D721Med (cell line): ENCODE data around the gene DBF4.
A peak's percentile ranks its signal among the peaks of the same experiment; 100 is the strongest.

Source experiments
- DNase-seq: peaks from one replicate; pipeline ENCODE4 v3.0.0; 2011; ENCODE audit warnings: low spot score; ENCODE audit not compliant: insufficient read length
- FAIRE-seq: peaks from 2 replicates; lab custom pipeline; 2011; peaks lifted over from hg19 to GRCh38; lab: Jason Lieb, UNC
- TF ChIP-seq, protein P1 (sequence below): IDR thresholded peaks from 2 replicates; pipeline ENCODE4 v1.5.1; 2012; ENCODE audit warnings: mild to moderate bottlenecking, control low read depth; ENCODE audit not compliant: insufficient read depth; ENCODE audit errors: missing control alignments

The DBF4 gene

DNA sequence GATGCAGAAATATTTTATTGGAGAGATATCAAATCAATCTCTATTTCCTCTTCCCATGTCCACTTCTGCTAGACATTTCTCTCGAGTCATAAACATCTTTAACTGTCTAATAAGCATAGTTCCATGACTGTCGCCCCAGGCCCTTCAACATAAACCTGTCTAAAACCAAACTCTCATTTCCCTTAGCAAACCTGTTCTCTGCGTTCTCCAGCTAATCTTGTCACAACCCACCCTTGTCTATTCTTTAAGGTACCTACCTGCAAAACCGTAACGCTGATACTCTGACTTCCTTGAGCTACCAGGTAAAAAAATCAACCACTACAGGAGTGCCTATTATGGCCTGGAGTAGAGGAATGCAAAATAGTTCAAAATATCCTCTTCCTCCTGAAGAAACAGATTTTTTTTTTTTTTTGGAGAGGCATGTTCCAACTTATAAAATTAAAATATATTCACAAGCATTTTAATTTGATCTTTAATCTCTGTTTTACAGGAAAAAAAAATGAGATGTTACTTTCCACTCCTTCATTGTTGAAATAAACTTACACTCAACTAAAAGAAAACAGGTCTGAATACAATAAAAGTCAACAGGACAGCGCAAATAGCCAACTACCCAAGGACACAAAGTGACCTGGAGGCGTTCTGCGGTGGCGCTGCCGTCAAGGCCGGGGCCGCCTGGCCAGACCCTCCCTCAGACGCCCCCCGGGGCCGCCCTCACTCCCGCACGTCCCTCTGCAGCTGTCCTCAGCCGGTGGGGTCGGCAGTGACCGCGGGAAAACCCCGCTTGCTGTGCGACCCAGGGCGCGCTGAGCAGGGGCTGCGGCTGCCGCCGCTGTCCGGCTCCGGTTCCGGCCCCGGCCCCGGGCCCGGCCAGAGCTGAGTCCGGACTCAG, 898 bp upstream of the DBF4 start:
- FAIRE-seq (no peak), DNase-seq (peak; percentile 19)
- TF ChIP-seq, protein P1, sequence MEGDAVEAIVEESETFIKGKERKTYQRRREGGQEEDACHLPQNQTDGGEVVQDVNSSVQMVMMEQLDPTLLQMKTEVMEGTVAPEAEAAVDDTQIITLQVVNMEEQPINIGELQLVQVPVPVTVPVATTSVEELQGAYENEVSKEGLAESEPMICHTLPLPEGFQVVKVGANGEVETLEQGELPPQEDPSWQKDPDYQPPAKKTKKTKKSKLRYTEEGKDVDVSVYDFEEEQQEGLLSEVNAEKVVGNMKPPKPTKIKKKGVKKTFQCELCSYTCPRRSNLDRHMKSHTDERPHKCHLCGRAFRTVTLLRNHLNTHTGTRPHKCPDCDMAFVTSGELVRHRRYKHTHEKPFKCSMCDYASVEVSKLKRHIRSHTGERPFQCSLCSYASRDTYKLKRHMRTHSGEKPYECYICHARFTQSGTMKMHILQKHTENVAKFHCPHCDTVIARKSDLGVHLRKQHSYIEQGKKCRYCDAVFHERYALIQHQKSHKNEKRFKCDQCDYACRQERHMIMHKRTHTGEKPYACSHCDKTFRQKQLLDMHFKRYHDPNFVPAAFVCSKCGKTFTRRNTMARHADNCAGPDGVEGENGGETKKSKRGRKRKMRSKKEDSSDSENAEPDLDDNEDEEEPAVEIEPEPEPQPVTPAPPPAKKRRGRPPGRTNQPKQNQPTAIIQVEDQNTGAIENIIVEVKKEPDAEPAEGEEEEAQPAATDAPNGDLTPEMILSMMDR, result no peak

DNA sequence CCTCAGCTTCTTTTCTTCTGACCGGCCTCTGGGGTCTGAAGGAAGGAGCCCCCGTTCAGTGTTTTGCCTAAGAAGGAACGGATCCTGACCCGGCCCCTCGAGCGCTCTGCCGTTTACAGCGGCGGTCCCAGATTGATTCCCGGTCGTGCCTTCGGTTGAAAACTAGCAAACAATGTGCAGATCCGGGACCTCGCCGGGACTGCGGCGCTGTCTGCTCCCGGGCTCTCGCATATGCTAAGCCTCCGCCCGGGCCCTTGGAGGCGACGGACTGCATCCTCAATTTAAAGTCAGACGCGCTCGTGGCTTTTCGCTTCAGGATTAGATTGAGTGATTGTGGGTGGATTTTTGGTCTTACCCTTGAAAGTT, 559 bp downstream of the DBF4 start:
- no peak for DNase-seq
- TF ChIP-seq, protein P1, result no peak
- FAIRE-seq, result no peak

DNA sequence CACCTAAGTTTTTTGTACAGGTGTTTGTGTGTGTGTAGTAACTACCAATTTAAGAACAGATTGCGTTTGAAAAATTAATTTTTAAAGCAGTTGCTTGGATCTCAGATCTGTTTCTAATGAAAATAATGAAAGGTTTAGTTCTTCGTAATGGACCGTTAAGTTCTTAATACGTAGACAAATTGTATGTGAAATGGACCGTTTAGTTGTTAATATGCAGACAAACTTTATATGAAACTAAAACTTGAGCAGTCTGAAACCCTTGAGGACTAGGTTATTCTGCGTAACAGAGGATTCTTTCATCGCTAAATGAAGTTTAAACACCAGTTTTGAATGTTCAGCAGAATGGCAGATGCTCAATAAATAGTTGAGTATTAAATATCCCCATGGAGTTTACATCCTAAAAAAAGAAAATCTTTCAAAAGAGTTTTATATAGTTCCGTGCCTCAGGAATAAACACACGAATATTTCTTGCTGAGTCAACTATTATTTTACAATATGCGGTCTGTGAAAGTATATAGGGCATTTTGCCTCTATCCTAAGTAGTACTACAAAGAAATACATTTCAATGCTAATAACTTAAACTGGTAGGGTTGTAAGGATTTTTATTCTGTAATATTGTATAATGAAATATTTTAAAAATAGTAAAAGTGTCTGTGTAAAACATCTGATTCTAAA, 1.2 kb downstream of the DBF4 start:
- DNase-seq (no peak), FAIRE-seq (no peak)
- TF ChIP-seq, protein P1, result no peak

DNA sequence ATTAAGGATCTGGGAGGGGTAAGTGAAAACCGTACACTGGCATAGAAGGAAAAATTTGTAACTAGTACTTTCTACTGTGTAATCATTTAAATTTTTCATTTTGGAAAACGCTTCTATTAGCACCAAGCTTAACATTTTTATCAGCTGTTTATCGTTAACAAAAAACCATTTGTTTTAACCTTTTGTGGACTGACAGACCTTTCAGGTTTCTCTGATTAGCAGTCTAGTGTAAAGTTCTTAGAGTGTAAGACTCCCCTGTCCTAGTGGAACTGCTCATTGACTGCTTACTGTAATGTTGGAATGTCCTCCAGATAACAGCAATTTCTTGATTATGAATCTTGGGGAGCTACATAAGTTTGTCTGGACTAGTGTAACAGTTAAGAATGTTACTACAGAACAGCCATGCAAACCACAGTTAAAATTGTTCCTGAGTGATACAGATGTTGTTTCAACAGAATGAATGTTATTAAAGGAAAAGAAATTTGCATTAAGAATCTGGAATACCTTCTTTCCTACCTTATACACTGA, 2.0 kb downstream of the DBF4 start:
- DNase-seq (no peak), FAIRE-seq (no peak)
- TF ChIP-seq, protein P1, result no peak

DNA sequence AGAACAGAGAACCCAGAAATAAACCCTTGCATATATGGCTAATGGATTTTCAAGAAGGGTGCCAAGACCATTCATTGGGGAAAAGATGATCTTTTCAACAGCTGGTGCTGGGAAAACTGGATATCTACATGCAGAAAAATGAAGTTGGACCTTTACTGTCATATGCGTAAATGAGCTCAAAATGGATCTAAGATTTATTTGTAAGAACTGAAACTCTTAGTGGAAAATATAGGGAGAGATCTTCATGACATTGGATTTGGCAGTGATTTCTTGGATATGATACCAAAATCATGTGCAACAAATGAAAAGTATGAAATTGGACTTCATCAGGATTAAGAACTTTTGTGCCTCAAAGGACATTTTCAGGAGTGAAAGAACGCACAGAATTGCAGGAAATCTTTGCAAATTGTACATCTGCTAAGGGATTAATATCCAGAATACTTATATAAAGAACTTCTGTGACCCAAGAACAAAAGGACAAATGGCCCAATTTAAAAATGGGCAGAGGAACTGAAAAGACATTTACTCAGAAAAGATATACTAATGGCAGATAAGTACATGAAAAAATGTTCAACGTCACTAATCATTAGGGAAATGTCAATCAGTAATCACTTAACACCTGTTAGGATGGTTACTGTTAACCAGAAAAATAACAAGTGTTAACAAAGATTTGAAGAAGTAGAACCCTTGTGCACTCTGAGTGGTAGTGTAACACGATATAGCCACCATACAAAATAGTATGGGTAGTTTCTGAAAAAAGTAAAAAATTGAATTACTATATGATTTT, 6.1 kb downstream of the DBF4 start:
- DNase-seq, result no peak
- TF ChIP-seq, protein P1, result no peak
- no peak for FAIRE-seq

DNA sequence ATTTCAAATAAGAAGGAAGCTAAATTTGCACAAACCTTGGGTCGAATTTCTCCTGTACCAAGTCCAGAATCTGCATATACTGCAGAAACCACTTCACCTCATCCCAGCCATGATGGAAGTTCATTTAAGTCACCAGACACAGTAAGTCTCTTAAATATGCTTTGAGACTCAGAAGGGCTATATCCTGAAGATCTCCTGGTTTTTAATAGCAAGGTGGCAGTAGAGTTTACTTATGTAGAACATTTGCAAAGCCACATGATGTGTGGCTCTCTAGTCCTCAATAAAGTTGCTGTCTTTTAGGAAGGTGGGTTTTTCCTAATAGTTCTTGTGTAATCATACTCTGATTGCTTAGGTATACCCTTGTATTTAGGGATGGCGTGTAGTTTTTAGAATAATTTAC, 8.7 kb downstream of the DBF4 start:
- DNase-seq (no peak), FAIRE-seq (no peak)
- TF ChIP-seq, protein P1, result no peak
